Stimulated activated CD8-positive, alpha-beta memory T cell treated with anti-CD3 and anti-CD28 coated beads, Interleukin-4, amount 100 ng/mL, for 1 hour (primary cell): ENCODE measurements around the gene THAP8.

Source experiments
- DNase-seq, 2 donors: peaks; one replicate each; pipeline ENCODE4 v3.0.0-alpha.2; 2020; ENCODE audit warnings: low read depth in 2 of 2, low spot score in 1 of 2

The THAP8 gene

DNA sequence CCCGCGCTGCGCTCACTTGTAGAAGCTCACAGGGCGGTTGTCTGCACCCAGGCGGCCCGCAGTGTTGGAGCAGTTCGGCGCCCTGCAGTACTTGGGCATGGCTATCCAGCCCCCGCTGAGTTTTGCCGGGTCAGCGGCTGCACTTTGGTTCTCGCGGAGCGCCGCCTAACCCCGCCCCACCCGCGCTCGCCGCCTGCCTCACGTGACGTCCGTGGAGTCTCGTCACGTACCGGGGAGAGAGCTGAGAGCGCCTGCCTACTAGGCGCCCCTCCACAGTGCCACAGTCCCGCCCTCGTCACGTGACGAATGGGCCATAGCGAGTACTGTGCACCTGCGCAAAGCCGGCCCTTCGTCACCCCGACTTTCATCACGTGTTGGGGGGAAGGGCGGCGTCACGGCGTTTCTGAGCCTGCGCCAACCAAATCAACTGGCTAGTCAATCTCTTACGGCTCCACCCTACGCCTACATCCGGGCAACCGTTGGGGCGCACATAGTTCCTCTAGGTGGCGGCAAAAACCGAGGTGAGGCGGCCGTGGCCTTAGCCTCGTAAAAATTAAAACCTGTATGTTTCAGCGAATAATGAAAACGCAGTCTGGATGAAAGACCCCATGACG, at the start of gene THAP8:
TSS of gene THAP8 (minus strand) at position 167 of the 614 bp plus-strand sequence. CDS start at position 99, 68 bp downstream.
- DNase-seq, result peak; percentile 99

DNA sequence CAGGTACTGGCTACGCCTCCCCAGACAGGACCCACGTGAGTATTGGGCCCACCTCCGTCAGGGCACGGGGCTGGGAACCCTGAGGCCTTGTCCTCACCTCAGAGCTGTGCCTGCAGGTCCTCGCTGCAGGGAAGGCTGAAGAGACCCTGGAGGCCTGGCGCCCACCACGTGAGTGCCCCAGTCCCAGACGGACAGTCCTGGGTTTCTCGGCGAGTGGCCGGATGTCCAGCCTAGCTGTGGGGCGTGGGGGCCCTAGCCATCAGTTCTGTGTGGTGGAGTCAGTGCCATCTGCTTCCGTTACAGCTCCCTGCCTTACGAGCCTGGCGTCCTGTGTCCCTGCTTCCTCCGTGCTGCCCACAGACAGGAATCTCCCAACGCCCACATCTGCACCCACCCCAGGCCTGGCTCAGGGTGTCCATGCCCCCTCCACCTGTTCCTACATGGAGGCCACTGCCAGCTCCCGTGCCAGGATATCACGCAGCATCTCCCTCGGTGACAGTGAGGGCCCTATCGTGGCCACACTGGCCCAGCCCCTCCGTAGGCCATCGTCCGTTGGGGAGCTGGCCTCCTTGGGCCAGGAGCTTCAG, 49.0 kb upstream of the THAP8 start:
- no peak for DNase-seq

GRCh38 chr19:36101550-36102327, 47.7 kb upstream of the THAP8 start:
- no peak for DNase-seq

GRCh38 chr19:36100476-36100875, 46.4 kb upstream of the THAP8 start:
- DNase-seq, result no peak

DNA sequence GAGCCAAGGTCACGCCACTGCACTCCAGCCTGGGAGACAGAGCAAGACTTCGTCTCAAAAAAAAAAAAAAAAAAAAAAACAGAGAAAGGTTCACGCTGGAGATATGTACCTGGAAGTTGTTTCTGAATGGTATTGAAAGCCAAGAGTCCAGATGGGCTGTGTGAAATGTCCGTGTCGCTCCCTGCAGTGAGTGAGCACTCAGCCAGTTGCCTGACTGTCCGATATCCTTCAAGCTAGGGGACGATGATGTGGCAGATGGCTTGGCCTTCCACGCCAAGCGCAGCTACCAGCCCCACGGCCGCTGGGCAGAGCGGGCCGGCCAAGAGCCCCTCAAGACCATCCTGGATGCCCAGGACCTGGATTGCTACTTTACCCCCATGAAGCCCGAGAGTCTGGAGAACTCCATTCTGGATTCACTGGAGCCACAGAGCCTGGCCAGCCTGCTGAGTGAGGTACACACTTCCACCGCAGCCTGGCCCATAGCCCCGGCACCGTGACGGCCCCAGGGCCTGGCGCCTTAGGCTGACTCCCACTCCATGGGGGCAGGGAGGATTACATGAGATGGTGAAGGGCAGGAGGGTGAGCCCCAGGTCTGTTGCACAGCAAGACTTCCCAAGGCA, 45.2 kb upstream of the THAP8 start:
- no peak for DNase-seq

DNA sequence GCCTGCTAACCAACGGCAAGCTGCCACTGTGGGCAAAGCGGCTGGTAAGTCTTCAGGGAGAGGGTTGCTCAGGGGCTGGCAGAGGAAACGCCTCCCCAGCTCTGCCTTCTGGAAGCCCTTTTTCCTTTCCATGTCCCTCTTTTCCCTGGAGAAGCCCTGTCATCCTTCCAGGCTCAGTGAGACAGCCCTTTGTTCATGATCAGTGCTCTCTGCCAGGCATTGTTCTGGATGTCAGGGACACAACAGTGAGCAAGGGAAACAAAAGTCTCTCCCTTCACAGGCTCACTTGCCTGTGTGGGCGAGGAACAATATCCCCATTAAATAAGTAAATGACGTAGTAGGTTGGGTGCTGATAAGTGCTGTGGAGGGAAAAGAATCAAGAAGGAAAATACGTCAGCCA, 43.0 kb upstream of the THAP8 start:
- no peak for DNase-seq

DNA sequence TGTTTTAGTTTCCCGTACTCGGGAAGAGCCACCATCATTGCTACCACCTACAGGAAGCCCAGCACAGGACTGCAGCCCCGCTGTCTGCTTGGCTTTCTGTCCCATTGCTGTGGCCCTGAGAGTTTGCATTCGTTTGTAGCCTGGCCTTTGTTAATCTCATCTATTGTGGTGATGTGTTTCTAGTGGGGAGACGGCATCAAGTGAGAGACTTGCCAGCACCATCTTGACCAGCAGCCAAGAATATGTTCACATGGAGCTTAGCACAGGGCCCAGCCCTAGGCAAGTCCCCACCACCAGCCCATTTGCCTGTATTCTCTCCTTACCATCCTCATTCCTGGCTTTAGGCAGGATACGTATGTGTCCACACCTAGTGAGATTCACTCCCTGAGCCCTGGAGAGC, 39.6 kb upstream of the THAP8 start:
- DNase-seq, result no peak

DNA sequence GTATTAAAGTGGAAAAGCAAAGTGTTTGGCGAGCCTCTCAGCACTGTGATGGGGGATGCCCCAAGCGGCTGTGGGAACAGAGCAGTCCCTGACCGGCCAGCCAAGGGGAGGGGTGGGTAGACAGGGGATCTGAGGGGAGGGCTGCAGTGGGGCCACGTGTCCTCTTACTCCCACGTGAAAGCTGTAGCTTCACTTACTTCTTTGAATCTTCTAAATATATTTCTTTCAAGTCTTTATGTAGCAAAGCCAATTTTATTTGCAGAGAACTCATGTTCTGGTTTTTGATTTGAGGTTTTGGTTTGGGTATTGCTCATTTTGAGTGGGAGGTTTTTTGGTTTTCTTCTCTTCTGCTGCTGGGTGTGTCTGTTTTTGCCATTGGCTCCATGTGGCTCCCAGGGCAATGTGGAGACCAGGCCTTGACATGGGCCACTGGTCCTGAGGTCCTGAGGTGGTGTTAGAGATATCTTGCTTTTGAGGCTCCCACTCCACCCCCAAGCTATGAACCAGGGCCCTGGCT, 39.1 kb upstream of the THAP8 start:
- DNase-seq, result no peak

DNA sequence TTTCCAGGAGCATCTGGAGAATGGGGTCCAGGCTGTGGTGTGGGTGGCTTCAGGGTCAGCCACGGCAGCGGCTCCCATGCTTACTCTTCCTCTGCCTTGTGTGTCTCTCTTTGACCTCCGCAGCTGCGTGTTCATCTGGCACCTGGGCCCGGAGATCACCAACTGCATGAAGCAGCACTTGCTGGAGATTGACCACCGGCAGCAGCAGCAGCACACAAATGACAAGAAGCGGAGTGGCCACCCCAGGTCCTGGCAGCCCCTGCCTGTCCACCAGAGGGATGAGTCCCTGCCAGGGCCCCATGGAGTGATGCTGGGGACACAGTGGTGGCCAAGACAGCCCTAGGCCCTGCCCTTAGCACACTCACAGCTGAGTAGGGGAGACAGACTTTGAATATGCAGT, 38.5 kb upstream of the THAP8 start:
- no peak for DNase-seq

- no peak for DNase-seq
Observed at GRCh38 chr19:36090910-36091695, 37.0 kb upstream of the THAP8 start.

DNA sequence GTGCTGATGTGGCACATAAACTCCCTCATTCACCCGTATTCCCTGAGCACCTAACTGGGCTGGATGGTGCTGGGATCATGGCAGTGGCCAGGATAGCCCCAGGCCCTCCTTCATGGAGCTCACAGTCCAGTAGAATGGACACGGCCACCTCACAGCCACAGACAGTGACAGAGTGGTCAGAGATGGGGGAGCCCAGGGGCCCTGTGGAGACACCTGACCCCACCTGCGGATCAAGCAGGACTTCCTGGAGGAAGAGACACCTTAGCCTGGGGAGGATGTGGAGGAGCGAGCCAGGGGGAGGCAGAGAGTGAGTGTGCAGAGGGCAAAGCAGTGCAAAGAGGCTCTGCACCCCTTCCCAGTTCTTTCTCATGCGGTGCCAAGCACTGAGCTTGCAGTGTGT, 35.8 kb upstream of the THAP8 start:
- no peak for DNase-seq

DNA sequence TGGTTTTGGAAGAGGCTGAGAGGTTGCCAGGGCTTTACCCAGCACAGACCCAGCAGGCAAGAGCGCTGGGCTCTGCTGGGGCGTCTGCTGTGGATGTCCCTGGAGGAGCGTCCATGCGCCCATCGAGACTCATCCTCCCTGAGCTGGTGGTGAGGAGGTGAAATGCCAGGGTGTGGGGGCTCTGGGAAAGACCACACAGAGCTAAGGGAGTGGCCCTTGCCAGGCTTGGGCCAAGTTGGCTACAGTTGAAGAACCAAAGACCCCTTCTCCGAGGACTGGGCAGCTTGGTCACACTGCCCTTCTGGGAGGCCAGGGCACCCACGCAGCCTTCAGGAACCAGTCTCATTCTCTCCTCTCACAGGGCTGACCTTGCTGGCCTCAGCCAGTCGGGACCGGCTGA, 32.2 kb upstream of the THAP8 start:
- DNase-seq, result no peak

GRCh38 chr19:36084231-36085009, 30.3 kb upstream of the THAP8 start:
- DNase-seq, result no peak

DNA sequence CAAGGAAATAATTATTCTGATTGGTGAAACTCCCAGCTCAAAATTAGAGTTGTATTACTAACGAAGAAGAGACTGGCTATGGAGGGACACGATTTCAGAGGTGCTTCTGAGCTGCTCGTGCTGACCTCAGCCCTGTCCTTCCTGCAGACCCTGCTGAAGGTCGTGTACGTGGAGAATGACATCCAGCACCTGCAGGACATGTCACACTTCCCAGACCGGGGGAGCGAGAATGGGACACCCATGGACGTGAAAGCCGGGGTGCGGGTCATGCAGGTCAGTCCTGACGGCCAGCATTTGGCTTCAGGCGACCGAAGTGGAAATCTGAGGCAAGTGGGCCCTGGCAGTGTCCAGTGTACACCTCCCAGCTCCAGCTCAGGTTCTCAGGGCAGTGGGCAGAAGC, 28.8 kb upstream of the THAP8 start:
- no peak for DNase-seq

- DNase-seq, result no peak
Observed at GRCh38 chr19:36081894-36082293, 27.8 kb upstream of the THAP8 start.

DNA sequence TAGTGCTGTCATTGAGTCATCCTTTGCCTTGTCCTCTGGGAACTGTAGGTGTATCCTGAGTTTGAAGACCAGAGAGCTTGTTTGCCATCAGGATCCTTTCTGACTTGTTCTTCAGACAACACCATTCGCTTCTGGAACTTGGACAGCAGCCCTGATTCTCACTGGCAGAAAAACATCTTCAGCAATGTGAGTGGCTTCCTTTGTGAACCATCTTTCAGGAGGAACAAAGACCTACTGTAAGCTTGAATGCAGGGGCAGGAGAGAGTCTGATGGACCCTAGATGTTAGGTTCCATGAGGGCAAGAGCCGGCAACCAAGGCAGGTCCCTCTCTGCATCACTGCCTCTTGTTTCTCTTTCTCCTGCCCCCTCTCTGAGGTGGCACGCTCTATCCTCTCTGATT, 27.3 kb upstream of the THAP8 start:
- no peak for DNase-seq

DNA sequence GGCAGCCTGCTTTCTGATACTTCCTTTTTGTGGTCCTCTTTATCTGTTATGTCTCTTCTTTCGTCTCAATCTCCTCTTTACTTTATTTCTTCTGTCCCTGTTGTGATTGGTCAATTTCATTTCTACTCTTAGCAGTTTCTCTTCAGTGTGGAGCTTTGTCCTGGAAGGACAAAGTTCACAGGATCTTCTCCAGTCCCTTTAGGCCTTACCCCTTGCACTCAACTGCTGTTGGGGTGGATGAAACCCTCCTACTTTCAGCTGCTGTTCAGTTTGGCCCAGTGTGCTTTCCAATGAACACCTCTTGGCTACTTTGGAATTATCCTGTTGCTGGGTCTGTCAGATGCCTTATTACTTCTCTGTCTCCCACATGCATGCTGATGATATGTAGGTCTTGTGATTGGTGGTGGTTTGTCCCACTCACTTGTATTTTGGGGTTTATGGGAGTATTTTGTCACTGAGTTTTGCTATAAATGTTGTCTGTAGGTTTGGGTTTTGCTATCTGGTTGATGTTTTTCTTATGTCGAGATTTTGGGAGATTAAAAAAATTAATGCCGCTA, 25.4 kb upstream of the THAP8 start:
- no peak for DNase-seq

- no peak for DNase-seq
Observed at GRCh38 chr19:36073121-36073876, 19.2 kb upstream of the THAP8 start.

- no peak for DNase-seq
Observed at GRCh38 chr19:36072081-36072480, 18.0 kb upstream of the THAP8 start.
